ENCODE measurements around the gene GLMP.

- TF ChIP-seq POLR2A (IDR thresholded peaks at IDR 0.05; ENCODE audit: low read depth, low read length) (no peak), POLR2AphosphoS5 (IDR thresholded peaks at IDR 0.05; ENCODE audit: low read depth, low read length) (no peak)
Measured at GRCh38 chr1:156298852-156299357, 3.4 kb upstream of the GLMP start, which contains the start of gene VHLL.
